Neural progenitor cell (in vitro differentiated cells): ENCODE data around the gene AOC2.

ENCODE experiments used
- CTCF ChIP-seq: fragments of 200-600 bp; sonication (generic); IDR thresholded peaks from 2 replicates; pipeline ENCODE4 v1.5.1; 2017; ENCODE audit warnings: antibody characterized with exemption, mild to moderate bottlenecking
- EZH2 ChIP-seq: fragments of 200-600 bp; sonication (generic); IDR thresholded peaks from 2 replicates; pipeline ENCODE4 v1.6.1; 2017; ENCODE audit warnings: antibody characterized with exemption, mild to moderate bottlenecking, moderate library complexity

GRCh38 chr17:42852351-42852750 lies 8.0 kb downstream of the AOC2 start:
- TF ChIP-seq EZH2 (no peak), CTCF (no peak)
